Mononuclear cell (primary cell): ENCODE data around the gene LPP. TPM values are rescaled to one million over a fixed set of nuclear protein-coding genes. Genes with fewer than 3 reads are reported as not detected.

ENCODE experiments used
- H3K27me3 ChIP-seq: 2 replicates; pipeline ENCODE4 v1.6.0; 2011; ENCODE audit warnings: low read length, control low read depth; ENCODE audit not compliant: insufficient read depth
- H3K4me1 ChIP-seq: 2 replicates; pipeline ENCODE4 v1.5.1; 2011; ENCODE audit warnings: mild to moderate bottlenecking, low read length, control low read depth; ENCODE audit not compliant: insufficient read depth
- H3K4me3 ChIP-seq: 2 replicates; pipeline ENCODE4 v1.5.1; 2011; ENCODE audit warnings: mild to moderate bottlenecking, low read length, moderate library complexity
- H3K9me3 ChIP-seq: 2 replicates; pipeline ENCODE4 v1.5.1; 2011; ENCODE audit warnings: low read depth, mild to moderate bottlenecking, control low read depth, low read length
- total RNA-seq: library from RNA; depleted of rRNA; stranded (reverse); fragments of >200 nt; gene quantifications from one replicate; pipeline ENCODE4 v1.2.3, GENCODE V29; 2012

Gene LPP
- total RNA-seq, 1 donor = 32.5 TPM

DNA sequence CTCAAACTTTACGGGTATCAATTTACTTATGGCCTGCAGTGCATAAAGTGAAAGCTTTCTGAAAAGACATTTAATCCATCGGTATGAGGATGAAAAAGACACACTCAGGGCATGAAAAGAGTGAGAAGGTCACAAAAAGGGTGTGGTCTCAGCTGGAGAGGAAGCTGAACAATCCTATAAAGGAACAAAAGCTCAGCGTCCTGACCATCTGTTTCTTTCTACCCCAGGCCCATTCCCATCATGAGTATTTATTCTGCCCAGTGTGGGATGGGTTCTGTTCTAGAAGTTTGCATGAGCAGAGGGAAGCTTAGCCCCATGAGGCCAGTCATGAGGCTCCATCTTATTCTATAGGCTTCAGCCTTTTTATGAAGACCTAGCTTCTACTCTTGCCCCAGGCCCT is 144.6 kb downstream of the LPP start:
- H3K4me1 ChIP-seq = peaks cover 53% of the 10 kb centered on the region
- no peaks in the 10 kb centered on the region for H3K27me3 ChIP-seq
- H3K4me3 ChIP-seq = no peak overlapping the region
- no peaks in the 10 kb centered on the region for H3K9me3 ChIP-seq

DNA sequence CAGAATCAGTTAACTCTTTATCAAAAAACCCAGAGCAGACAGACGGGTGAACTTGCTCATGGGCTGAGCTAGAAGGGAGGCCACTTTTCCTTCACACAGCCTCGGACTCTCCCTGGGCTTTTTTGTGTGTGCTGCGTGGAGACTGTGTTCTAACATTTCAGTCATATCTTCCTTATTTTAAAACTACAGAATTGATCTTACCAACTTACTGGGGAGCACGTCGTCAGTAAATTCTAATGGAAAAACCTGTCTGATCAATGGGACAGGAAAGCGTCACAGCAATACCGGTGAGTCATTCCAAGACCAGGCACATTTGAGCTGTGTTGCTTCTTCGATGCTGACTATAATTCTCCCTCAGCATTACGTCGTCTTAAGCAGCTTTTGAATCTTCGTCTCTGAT is 145.1 kb downstream of the LPP start:
- Histone ChIP-seq H3K27me3 (no peaks in the 10 kb centered on the region), H3K4me3 (no peak overlapping the region), H3K4me1 (peaks cover 50% of the 10 kb centered on the region)

DNA sequence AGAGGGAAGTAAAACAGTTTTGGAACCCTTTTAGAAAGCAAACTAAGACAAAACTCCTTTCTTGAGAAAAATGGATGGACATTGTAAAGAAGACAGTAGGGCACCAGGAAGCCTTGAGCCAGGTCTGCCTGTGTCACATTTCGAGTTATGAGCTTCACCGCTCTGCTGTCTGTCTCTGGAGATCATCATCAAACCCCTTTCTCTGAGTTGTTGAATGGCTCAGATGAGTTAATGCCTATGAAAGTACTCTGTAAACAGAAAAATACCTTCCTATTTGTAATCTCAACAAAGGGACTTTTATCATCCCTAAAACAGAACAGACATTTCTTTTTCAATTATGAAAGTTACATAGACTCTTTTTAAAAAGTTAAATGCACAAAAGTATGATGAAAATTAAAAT is 145.8 kb downstream of the LPP start:
- Histone ChIP-seq H3K4me3 (no peak overlapping the region), H3K9me3 (no peaks in the 10 kb centered on the region), H3K27me3 (no peaks in the 10 kb centered on the region), H3K4me1 (peaks cover 48% of the 10 kb centered on the region)

More for the DNA sequence above, 145.1 kb downstream of the LPP start:
- H3K9me3 ChIP-seq = no peaks in the 10 kb centered on the region

DNA sequence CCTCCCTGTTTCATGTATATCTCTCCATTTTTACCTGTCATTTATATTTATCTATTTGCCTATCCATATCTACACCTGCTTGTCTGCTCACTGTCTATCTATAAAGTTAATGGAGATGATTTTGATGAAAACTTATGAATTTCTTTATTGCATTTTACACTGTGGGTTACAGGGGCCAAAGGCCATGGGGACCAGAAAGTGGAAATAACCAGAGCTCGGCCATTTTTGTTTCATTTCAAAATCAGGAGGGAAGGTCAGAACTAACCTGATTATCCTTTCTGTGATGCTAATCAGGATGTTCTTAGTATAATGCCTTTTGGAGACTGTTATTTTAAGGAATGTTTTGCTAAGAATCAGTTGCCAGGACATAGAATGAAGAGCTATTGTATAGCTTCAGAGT is 147.2 kb downstream of the LPP start:
- Histone ChIP-seq H3K4me1 (peaks cover 33% of the 10 kb centered on the region), H3K9me3 (no peaks in the 10 kb centered on the region), H3K27me3 (no peaks in the 10 kb centered on the region), H3K4me3 (no peak overlapping the region)

DNA sequence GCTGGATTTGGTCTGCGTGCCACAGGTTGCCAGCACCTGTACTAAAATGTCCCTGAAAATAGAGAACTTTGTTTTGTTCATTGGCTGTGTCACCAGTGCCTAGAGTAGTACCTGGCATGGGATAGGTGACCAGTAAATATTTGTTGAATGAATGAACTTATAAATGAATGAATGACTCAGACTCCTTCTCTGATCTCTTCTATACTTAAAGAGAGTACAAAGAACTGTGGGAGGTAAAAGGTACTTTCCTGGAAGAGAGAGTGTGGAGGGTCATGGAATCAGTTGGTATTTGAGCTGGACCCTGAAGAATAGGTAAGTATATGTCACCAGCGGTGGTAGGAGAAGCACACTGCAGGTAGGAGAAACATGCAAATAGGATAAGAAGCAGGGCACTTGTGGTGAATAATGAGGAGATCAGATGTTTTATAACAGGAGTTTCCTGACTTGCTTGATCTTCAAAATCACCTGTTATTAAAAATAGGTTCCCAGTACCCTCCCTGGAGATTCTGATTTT is 149.4 kb downstream of the LPP start:
- H3K4me3 ChIP-seq = no peak overlapping the region
- H3K9me3 ChIP-seq = no peaks in the 10 kb centered on the region
- H3K27me3 ChIP-seq = no peaks in the 10 kb centered on the region
- peaks cover 14% of the 10 kb centered on the region for H3K4me1 ChIP-seq

DNA sequence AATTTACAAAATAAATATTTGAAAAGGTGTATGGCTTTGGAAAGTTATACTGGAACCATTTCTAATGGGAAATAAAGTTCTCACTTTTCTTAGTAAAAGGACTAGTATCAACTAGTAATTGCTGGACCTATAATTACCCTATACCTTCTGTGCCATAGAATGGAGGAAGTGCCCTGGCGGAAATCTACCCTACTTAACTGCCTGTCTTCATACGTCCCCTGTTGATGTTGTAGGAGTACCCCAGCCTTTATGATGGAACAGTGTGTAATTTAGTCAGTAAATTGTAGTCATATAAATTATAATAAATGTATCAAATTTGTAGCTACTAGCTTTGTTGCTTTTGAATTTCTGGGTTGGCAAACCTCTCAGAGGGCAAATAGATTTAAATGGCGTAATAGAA is 149.9 kb downstream of the LPP start:
- no peaks in the 10 kb centered on the region for H3K27me3 ChIP-seq
- H3K4me1 ChIP-seq = peaks cover 13% of the 10 kb centered on the region
- H3K9me3 ChIP-seq = no peaks in the 10 kb centered on the region
- no peak overlapping the region for H3K4me3 ChIP-seq

DNA sequence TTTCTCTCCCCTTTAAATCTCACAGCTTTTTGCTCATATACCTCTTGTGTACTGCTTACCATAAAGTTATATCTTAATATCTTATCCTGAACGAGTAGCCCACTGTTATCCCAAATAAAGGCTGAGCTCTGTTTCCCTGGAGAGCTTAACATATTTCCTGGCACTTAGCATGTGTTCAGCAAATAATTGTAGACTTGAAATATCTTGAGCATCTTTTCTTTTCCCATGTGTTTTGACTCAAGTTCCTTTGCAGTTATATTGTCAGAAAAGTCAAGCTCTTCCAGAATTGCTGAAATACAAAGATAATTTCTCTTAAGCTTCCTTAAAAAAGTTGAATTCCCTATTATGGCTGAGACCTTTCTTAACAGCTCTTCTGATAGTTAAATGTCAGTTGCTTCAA is 150.5 kb downstream of the LPP start:
- Histone ChIP-seq H3K4me1 (peaks cover 13% of the 10 kb centered on the region), H3K9me3 (no peaks in the 10 kb centered on the region), H3K27me3 (no peaks in the 10 kb centered on the region), H3K4me3 (no peak overlapping the region)

DNA sequence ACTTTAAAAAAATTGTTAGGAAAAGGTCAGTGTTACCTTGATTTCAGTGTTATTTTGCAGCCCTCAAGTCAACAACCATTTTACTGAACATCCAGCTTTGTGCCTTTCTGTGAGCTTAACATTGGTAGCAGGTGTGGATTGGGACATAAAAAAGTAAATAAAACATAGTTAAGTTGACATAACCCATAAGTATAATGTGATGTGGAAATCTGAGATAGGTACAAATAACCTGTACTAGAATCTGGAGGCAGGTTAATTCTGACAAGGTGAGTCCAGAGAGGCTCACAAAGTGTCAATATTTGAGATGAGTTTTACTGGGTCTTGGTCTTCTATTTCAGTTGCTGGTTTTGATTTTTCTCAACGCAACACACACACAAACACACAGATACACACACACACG is 151.3 kb downstream of the LPP start:
- Histone ChIP-seq H3K4me3 (no peak overlapping the region), H3K9me3 (no peaks in the 10 kb centered on the region), H3K27me3 (no peaks in the 10 kb centered on the region), H3K4me1 (peaks cover 17% of the 10 kb centered on the region)

DNA sequence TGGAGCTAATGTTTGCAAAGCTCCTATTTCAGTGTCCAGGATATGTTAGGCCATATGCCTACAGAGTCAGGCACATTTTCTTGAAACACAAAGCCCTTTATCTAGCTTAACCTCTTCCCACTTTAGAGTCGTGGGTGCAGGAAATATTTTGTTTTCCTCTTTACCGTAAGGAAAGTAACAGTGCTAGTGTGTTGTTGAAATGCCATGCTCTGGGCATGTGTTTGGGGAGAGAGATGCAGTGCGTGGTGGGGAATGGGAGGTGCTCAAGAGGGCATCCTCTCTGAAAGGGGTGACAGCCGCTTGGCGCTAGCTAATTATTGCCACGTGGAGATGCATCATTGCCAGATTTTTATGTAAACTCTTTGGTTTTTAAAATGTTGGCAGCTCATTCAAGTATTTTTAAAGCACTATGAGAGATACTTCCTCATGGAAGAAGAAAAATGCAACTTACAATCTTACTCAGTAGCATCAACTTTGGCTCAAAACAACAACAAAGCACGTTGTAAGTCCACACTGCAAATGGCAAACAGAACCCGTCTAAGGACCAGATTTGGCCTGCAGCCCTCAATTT is 152.6 kb downstream of the LPP start:
- peaks cover 22% of the 10 kb centered on the region for H3K4me1 ChIP-seq
- no peaks in the 10 kb centered on the region for H3K9me3 ChIP-seq
- no peaks in the 10 kb centered on the region for H3K27me3 ChIP-seq
- no peak overlapping the region for H3K4me3 ChIP-seq

DNA sequence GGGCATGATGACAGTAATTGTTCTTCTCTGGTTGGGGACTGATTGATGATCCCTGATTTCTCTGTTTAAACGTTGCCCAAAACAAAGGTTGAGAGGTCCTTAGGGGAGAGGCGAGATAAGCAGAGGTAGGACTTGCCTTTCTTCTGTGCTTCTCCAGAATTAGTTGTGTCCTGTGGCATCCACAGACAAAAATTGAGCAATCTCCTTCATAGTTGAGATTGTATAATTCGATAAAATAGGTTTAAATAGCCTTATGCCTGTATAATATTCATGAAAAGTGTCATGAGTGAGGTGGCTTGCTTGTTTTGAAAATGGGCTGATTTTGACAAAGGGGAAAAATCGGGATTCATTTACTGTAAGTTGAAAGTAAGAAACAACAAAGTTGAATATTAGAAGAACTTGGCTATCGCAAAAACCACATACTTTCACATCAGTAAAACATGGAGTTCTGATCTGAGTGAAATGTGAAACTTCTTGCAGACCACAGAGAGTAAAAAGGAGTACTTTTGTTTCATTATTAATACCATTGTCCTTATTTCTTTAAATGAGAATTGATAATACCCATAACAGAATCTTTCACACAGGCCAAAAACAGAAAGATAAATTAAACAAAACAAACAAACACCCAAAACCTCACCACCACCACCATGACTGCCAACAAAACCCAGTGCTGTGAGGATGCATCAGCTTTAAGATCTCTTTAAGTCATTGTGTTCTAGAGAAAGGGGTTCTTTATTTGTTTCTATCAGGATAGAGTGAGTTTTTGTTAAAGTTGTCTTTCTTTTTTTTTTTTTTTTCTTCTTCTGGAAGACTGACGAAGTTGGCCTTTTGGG is 155.7 kb downstream of the LPP start:
- no peaks in the 10 kb centered on the region for H3K27me3 ChIP-seq
- no peak overlapping the region for H3K4me3 ChIP-seq
- H3K4me1 ChIP-seq = peaks cover 22% of the 10 kb centered on the region
- H3K9me3 ChIP-seq = no peaks in the 10 kb centered on the region

DNA sequence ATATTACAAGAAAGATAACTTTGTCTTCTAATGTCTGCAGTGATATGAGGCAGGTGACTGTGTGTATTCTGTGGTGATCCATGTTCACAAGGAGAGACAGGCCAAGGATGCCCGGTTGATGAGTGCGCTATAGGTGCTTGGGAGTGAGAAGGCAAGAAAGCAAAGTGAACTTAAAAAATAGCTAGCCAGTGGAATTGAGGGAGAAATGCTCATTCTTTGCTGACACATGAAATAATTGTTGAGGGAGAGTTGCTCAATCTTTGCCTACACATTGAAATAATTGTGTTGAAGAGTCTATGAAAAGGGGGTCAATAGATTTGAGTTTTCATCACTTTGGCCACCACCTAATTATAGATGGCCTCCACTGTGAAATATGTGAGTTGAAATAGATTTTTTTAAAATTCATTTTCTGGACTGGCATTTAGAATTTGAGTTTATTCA is 156.3 kb downstream of the LPP start:
- H3K4me1 ChIP-seq = peaks cover 22% of the 10 kb centered on the region
- no peak overlapping the region for H3K4me3 ChIP-seq
- no peaks in the 10 kb centered on the region for H3K9me3 ChIP-seq
- H3K27me3 ChIP-seq = no peaks in the 10 kb centered on the region

DNA sequence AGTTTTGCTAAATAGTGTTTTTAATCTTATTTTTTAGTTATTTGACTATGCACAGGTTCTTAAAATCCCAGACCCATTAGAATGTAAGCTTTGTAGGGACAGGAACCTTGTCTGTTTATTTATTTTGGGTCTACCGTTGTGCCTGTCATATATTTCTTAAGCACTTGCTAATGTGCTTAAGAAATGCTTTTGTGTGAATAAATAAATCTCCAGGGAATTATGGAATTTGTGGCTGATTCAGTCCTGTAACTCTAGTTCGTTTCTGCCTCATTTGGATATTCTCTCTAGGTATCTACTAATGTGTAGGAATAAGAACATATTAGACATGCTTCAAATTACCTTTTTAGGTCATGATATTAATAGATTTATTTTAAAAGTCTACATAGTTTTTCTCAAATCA is 161.6 kb downstream of the LPP start:
- Histone ChIP-seq H3K27me3 (no peaks in the 10 kb centered on the region), H3K9me3 (no peaks in the 10 kb centered on the region), H3K4me1 (peaks cover 14% of the 10 kb centered on the region), H3K4me3 (no peak overlapping the region)

DNA sequence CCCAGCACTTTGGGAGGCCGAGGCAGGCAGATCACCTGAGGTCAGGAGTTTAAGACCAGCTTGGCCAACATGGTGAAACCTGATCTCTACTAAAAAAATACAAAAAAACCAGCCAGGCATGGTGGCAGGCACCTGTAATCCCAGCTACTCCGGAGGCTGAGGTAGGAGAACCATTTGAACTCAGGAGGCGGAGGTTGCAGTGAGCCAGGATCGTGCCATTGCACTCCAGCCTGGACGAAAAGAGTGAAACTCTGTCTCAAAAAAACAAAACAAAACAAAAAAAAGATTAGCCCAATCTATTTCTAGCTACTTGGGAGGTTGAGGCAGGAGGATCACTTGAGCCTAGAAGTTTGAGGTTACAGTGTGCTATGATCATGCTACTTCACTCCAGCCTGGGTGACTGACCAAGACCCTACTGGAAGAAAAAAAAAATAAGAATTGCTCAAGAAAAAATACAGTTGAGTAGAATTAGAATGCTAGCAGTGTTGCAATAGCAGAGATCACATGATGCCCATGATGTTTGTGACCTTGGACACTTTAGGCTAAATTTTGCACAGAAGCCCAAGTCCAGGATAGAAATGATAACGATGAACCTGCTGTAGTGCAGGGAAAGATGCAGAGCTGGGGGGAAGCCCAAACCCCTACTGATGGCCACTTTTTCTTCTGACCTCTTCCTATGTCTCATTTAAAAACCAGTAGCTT is 162.2 kb downstream of the LPP start:
- H3K4me1 ChIP-seq = peaks cover 17% of the 10 kb centered on the region
- H3K4me3 ChIP-seq = no peak overlapping the region
- no peaks in the 10 kb centered on the region for H3K9me3 ChIP-seq
- H3K27me3 ChIP-seq = no peaks in the 10 kb centered on the region

DNA sequence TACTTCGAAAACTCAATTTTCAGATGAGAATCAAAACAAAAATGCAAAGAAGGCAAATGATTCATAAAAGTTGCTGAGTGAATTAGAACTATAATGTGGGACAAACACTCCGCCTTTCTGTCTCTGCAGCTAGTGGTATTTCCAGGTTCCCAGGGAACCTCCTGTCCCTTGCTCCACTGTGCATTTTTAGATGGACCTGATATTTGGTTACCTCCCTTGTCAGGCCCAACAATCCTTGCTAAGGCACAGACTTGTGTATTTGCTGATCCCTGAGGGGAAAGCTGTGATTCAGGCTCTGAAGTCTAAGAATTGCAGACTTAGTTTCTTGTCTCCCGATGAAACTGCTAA is 162.7 kb downstream of the LPP start:
- no peaks in the 10 kb centered on the region for H3K27me3 ChIP-seq
- peaks cover 16% of the 10 kb centered on the region for H3K4me1 ChIP-seq
- H3K9me3 ChIP-seq = no peaks in the 10 kb centered on the region
- H3K4me3 ChIP-seq = no peak overlapping the region

DNA sequence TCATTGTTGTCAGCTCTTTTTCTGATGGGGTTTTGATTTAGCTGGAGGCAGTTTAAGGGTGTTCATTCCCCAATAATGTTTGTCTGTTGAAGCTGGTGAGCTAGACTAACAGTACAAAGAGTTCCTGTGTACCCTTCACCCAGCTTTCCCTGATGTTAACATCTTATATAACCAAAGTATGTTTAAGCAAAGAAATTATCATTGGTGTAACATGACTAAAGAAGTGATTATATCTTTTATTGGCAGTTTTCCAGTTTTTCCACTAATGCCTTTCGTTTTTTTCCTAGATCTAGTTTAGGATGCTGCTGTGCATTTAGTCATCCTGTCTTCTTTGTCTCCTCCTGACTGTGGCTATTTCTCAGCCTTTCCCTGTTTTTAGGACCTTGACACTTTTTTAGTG is 165.6 kb downstream of the LPP start:
- Histone ChIP-seq H3K27me3 (no peaks in the 10 kb centered on the region), H3K9me3 (no peaks in the 10 kb centered on the region), H3K4me3 (no peak overlapping the region), H3K4me1 (peaks cover 35% of the 10 kb centered on the region)
